Natural killer cell (primary cell): ENCODE results near the gene ARID4B. TPM values are rescaled to one million over a fixed set of nuclear protein-coding genes. Genes with fewer than 3 reads are reported as not detected.

ENCODE experiments used
- ATAC-seq, 3 donors: fragments of 150-1000 bp in 2 of 3; fragments of 200-7000 bp in 1 of 3; cut with Tn5 transposase; 1 replicate in 1 of 3; 2 replicates in 2 of 3; pipeline ENCODE4 v1.10.0; 2021; ENCODE audit warnings: mild to moderate bottlenecking in 2 of 3, moderate library complexity in 2 of 3
- DNase-seq, 2 donors: peaks; one replicate each; pipeline versions ENCODE4 v3.0.0 to v3.0.0-alpha.2; 2013 to 2021; ENCODE audit warnings: mixed read lengths in 1 of 2
- H3K27ac ChIP-seq: one replicate; pipeline ENCODE4 v1.5.1; 2013; ENCODE audit warnings: mild to moderate bottlenecking, low read length
- H3K27me3 ChIP-seq: one replicate; pipeline ENCODE4 v1.6.1; 2013; ENCODE audit warnings: low read length; ENCODE audit not compliant: control insufficient read depth, insufficient read depth
- H3K36me3 ChIP-seq: one replicate; pipeline ENCODE4 v1.6.1; 2013; ENCODE audit warnings: low read length; ENCODE audit not compliant: control insufficient read depth, insufficient read depth
- H3K4me1 ChIP-seq: one replicate; pipeline ENCODE4 v1.6.1; 2013; ENCODE audit warnings: low read length; ENCODE audit not compliant: control insufficient read depth, insufficient read depth
- H3K4me3 ChIP-seq: one replicate; pipeline ENCODE4 v1.5.1; 2013; ENCODE audit warnings: low read length
- H3K9me3 ChIP-seq: one replicate; pipeline ENCODE4 v1.6.1; 2013; ENCODE audit warnings: low read length; ENCODE audit not compliant: control insufficient read depth, insufficient read depth
- H3K27ac Mint-ChIP-seq, 2 donors: one replicate each; pipeline ENCODE4 v1.8.0; 2022; ENCODE audit warnings: mild to moderate bottlenecking in 2 of 2, mixed read lengths in 2 of 2, moderate library complexity in 1 of 2
- H3K27me3 Mint-ChIP-seq, 2 donors: one replicate each; pipeline ENCODE4 v1.8.0; 2022; ENCODE audit warnings: low read depth in 2 of 2, mixed read lengths in 2 of 2
- H3K36me3 Mint-ChIP-seq: one replicate; pipeline ENCODE4 v1.8.0; 2022; ENCODE audit warnings: mixed read lengths
- H3K4me1 Mint-ChIP-seq, 2 donors: one replicate each; pipeline ENCODE4 v1.8.0; 2022; ENCODE audit warnings: mixed read lengths in 2 of 2
- H3K4me3 Mint-ChIP-seq: one replicate; pipeline ENCODE4 v1.8.0; 2022; ENCODE audit warnings: mild to moderate bottlenecking, moderate library complexity, mixed read lengths
- H3K9me3 Mint-ChIP-seq, 2 donors: one replicate each; pipeline ENCODE4 v1.8.0; 2022; ENCODE audit warnings: mixed read lengths in 2 of 2
- CTCF ChIP-seq: fragments of 200-600 bp; IDR thresholded peaks from one replicate; pipeline ENCODE4 v1.8.0; 2022; ENCODE audit warnings: antibody characterized with exemption
- WGBS: methylation state at CpG from one replicate; pipeline ENCODE4 v1.1.7; 2013; ENCODE audit warnings: missing lambda C conversion rate; ENCODE audit not compliant: insufficient coverage; 5-methylcytosine and 5-hydroxymethylcytosine counted together
- intact Hi-C: fragments of 100-400 bp; cut with micrococcal nuclease; formaldehyde crosslinking; loops from one replicate; pipeline ENCODE4 v1.14.2; 2022
- total RNA-seq, 4 donors: library from RNA; stranded (reverse); fragments of 120-200 nt in 1 of 4; gene quantifications; one replicate each; pipeline versions ENCODE4 v1.2.3 to v1.2.4, GENCODE V29; 2013 to 2022

ARID4B gene
- total RNA-seq, 3 donors from 2014 or later (not counting 1 experiment from before 2014, with no cell fraction given), result 161 to 189 (median 178) TPM

- Histone ChIP-seq H3K9me3 (no peaks in the 10 kb centered on the region), H3K4me1 (no peaks in the 10 kb centered on the region), H3K27me3 (no peaks in the 10 kb centered on the region), H3K36me3 (peaks cover 30% of the 10 kb centered on the region), H3K27ac (no peak overlapping the region), H3K4me3 (no peak overlapping the region)
- intact Hi-C loops, result no loop called here
- H3K27ac Mint-ChIP-seq, result no peak overlapping the region
- no peak overlapping the region for H3K4me3 Mint-ChIP-seq
- ATAC-seq (no peak), DNase-seq (no peak)
- TF ChIP-seq CTCF, result no peak
- peaks cover 14 to 23% of the 10 kb centered on the region in 2 donors for H3K4me1 Mint-ChIP-seq
- peaks cover 10% of the 10 kb centered on the region for H3K36me3 Mint-ChIP-seq
- H3K27me3 Mint-ChIP-seq, result no peaks in the 10 kb centered on the region
- H3K9me3 Mint-ChIP-seq, result no peaks in the 10 kb centered on the region
- WGBS, result 98% methylated on average over 4 of the region's 4 CpGs
Observed at GRCh38 chr1:235187316-235187715, 140.7 kb downstream of the ARID4B start.

- Mint-ChIP-seq H3K9me3 (no peaks in the 10 kb centered on the region), H3K27me3 (no peaks in the 10 kb centered on the region), H3K36me3 (peaks cover 9% of the 10 kb centered on the region), H3K27ac (peak overlapping the region; percentile 55 to 63), H3K4me3 (no peak overlapping the region), H3K4me1 (peaks cover 18 to 22% of the 10 kb centered on the region in 2 donors)
- Histone ChIP-seq H3K4me3 (no peak overlapping the region), H3K27ac (no peak overlapping the region), H3K9me3 (no peaks in the 10 kb centered on the region), H3K36me3 (peaks cover 44% of the 10 kb centered on the region), H3K27me3 (no peaks in the 10 kb centered on the region), H3K4me1 (no peaks in the 10 kb centered on the region)
- DNase-seq (no peak), ATAC-seq (peak in 2 of 3 donors; percentile 44 to 61)
- WGBS, result 85% methylated on average over 8 of the region's 8 CpGs
- intact Hi-C loops, result no loop called here
- TF ChIP-seq CTCF, result no peak
Observed at GRCh38 chr1:235181561-235182245, 146.3 kb downstream of the ARID4B start.

GRCh38 chr1:235180916-235181460 is 147.0 kb downstream of the ARID4B start:
- ATAC-seq, result no peak
- 97% methylated on average over 3 of the region's 5 CpGs for WGBS
- H3K27me3 ChIP-seq, result no peaks in the 10 kb centered on the region
- no peaks in the 10 kb centered on the region for H3K9me3 ChIP-seq
- H3K27ac Mint-ChIP-seq, result peak overlapping the region; percentile 55 to 63
- H3K4me1 Mint-ChIP-seq, result peaks cover 18 to 22% of the 10 kb centered on the region in 2 donors
- H3K4me3 ChIP-seq, result no peak overlapping the region
- peaks cover 49% of the 10 kb centered on the region for H3K36me3 ChIP-seq
- no peak overlapping the region for H3K4me3 Mint-ChIP-seq
- TF ChIP-seq CTCF, result no peak
- no peak for DNase-seq
- no peak overlapping the region for H3K27ac ChIP-seq
- intact Hi-C loops, result no loop called here
- H3K36me3 Mint-ChIP-seq, result peaks cover 9% of the 10 kb centered on the region
- H3K9me3 Mint-ChIP-seq, result no peaks in the 10 kb centered on the region
- no peaks in the 10 kb centered on the region for H3K4me1 ChIP-seq
- no peaks in the 10 kb centered on the region for H3K27me3 Mint-ChIP-seq
